ENCODE measurements around the gene PEMT.

- TF ChIP-seq, protein P1, sequence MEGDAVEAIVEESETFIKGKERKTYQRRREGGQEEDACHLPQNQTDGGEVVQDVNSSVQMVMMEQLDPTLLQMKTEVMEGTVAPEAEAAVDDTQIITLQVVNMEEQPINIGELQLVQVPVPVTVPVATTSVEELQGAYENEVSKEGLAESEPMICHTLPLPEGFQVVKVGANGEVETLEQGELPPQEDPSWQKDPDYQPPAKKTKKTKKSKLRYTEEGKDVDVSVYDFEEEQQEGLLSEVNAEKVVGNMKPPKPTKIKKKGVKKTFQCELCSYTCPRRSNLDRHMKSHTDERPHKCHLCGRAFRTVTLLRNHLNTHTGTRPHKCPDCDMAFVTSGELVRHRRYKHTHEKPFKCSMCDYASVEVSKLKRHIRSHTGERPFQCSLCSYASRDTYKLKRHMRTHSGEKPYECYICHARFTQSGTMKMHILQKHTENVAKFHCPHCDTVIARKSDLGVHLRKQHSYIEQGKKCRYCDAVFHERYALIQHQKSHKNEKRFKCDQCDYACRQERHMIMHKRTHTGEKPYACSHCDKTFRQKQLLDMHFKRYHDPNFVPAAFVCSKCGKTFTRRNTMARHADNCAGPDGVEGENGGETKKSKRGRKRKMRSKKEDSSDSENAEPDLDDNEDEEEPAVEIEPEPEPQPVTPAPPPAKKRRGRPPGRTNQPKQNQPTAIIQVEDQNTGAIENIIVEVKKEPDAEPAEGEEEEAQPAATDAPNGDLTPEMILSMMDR (IDR thresholded peaks at IDR 0.05): no peak
- no peak for TF ChIP-seq KDM1A (IDR thresholded peaks at IDR 0.05; ENCODE audit: low read depth)
- TF ChIP-seq, protein P2, sequence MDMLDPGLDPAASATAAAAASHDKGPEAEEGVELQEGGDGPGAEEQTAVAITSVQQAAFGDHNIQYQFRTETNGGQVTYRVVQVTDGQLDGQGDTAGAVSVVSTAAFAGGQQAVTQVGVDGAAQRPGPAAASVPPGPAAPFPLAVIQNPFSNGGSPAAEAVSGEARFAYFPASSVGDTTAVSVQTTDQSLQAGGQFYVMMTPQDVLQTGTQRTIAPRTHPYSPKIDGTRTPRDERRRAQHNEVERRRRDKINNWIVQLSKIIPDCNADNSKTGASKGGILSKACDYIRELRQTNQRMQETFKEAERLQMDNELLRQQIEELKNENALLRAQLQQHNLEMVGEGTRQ (IDR thresholded peaks at IDR 0.05): no peak
- no peak for TF ChIP-seq JUN (IDR thresholded peaks at IDR 0.05)
- TF ChIP-seq, protein P3, sequence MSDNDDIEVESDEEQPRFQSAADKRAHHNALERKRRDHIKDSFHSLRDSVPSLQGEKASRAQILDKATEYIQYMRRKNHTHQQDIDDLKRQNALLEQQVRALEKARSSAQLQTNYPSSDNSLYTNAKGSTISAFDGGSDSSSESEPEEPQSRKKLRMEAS (IDR thresholded peaks at IDR 0.05): no peak
- TF ChIP-seq RNF2 (IDR thresholded peaks at IDR 0.05; ENCODE audit: borderline replicate concordance, low read depth): no peak
- no peak for TF ChIP-seq RAD21 (conservative IDR thresholded peaks at IDR 0.05 in 1 of 2, IDR thresholded peaks at IDR 0.05 in 1 of 2)
These were observed 72.6 kb downstream of the PEMT start for GRCh38 chr17:17518951-17519350.
